HL-60 (cell line): ENCODE results near the gene CCK.

Experiments
- GABPA ChIP-seq: IDR thresholded peaks from 2 replicates; pipeline ENCODE4 v1.6.1; 2012; ENCODE audit warnings: low read depth
- POLR2AphosphoS5 ChIP-seq: IDR thresholded peaks from 2 replicates; pipeline ENCODE4 v1.6.1; 2012; ENCODE audit warnings: low read depth
- REST ChIP-seq: IDR thresholded peaks from 2 replicates; pipeline ENCODE4 v1.6.1; 2012; ENCODE audit warnings: low read depth; ENCODE audit not compliant: insufficient replicate concordance
- SPI1 ChIP-seq: IDR thresholded peaks from 2 replicates; pipeline ENCODE4 v1.6.1; 2012; ENCODE audit warnings: low read depth, mild to moderate bottlenecking, borderline replicate concordance
- TF ChIP-seq, protein P1 (sequence below): IDR thresholded peaks from one replicate; pipeline ENCODE4 v1.5.1; 2011; ENCODE audit warnings: low read length, control low read depth, inconsistent platforms; ENCODE audit not compliant: insufficient read depth

DNA sequence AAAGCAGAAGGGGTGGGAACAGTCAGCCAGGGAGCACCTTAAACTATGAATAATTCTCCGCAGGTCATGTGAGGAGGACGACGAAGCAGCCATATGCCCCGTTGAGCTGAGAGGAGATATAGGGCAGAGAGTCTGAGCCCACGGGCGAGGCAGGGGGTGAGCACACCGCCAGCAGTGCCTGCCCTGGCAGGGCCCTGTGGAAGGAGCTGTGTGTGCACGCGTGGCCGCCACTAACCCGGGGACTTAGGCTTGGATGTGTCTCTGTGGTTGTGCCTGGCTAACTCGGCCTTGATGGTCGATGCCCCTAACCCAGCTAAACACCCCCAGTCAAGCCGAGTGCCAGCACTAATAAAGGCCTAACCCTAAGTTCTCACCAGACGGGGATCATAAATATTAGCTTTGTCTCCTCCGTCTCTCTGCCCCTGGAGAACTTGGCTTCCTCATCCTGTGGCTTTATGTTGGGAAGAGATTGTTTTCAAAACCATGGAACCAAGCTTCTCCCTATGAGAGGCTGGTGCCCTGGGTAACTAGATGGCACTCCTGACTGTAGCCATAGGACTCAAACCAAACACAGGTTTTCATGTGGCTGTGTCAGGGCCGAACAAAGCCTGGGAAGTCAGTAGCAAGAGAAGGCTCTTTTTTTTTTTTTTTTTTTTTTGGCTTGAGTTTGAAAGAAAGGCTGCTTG lies 45.4 kb downstream of the CCK start:
- TF ChIP-seq, protein P1, sequence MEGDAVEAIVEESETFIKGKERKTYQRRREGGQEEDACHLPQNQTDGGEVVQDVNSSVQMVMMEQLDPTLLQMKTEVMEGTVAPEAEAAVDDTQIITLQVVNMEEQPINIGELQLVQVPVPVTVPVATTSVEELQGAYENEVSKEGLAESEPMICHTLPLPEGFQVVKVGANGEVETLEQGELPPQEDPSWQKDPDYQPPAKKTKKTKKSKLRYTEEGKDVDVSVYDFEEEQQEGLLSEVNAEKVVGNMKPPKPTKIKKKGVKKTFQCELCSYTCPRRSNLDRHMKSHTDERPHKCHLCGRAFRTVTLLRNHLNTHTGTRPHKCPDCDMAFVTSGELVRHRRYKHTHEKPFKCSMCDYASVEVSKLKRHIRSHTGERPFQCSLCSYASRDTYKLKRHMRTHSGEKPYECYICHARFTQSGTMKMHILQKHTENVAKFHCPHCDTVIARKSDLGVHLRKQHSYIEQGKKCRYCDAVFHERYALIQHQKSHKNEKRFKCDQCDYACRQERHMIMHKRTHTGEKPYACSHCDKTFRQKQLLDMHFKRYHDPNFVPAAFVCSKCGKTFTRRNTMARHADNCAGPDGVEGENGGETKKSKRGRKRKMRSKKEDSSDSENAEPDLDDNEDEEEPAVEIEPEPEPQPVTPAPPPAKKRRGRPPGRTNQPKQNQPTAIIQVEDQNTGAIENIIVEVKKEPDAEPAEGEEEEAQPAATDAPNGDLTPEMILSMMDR = no peak
- TF ChIP-seq REST (no peak), POLR2AphosphoS5 (no peak), GABPA (no peak), SPI1 (no peak)
